Measurements from ENCODE around the gene RMND5B. TPM values are rescaled to one million over a fixed set of nuclear protein-coding genes. Genes with fewer than 3 reads are reported as not detected.

Gene RMND5B
- total RNA-seq, 1 experiment from 2014 or later = 24.1 TPM

DNA sequence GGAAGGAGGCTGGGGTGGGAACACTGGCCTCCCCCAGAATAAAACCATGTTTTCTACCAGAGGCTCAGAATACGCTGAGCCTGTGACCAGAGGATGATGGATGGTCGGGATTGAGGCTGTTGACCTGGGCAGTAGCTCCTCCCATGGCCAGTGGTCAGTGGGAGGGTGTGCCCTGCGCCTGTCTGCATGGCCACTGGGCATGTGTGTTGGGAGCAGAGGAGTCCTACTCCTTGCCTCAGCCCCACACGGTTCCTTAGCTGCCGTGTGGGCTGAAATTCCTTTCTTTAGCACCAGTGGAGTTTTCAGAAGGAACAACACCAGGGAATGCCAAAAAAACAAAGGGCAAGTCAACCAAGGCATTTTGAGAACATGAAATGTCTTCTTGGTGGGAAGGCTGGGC lies 8.5 kb upstream of the RMND5B start:
- TF ChIP-seq, protein P1, sequence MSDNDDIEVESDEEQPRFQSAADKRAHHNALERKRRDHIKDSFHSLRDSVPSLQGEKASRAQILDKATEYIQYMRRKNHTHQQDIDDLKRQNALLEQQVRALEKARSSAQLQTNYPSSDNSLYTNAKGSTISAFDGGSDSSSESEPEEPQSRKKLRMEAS (IDR thresholded peaks at IDR 0.05) = no peak
- TF ChIP-seq SRF (IDR thresholded peaks at IDR 0.05; ENCODE audit: low read depth) (no peak), REST (IDR thresholded peaks at IDR 0.05; ENCODE audit: low read depth) (no peak), EZH2 (IDR thresholded peaks at IDR 0.05) (no peak), RAD21 (IDR thresholded peaks at IDR 0.05; ENCODE audit: low read depth) (no peak), CEBPB (IDR thresholded peaks at IDR 0.05; ENCODE audit: low read depth) (no peak), POLR2A (IDR thresholded peaks at IDR 0.05; ENCODE audit: borderline replicate concordance, extremely low read depth, insufficient read depth, insufficient read length) (no peak), TCF7L2 (IDR thresholded peaks at IDR 0.05; ENCODE audit: borderline replicate concordance, extremely low read depth, insufficient read depth, insufficient read length) (no peak), SIN3A (IDR thresholded peaks at IDR 0.05; ENCODE audit: low read depth) (no peak), ATF3 (IDR thresholded peaks at IDR 0.05) (no peak), POLR2AphosphoS5 (IDR thresholded peaks at IDR 0.05; ENCODE audit: low read depth, low read length) (no peak), CBX3 (IDR thresholded peaks at IDR 0.05; ENCODE audit: low read depth) (no peak), YY1 (IDR thresholded peaks at IDR 0.05; ENCODE audit: extremely low read depth, insufficient replicate concordance, low read depth, low read length) (no peak), EGR1 (IDR thresholded peaks at IDR 0.05; ENCODE audit: low read depth) (no peak)
- TF ChIP-seq, protein P2, sequence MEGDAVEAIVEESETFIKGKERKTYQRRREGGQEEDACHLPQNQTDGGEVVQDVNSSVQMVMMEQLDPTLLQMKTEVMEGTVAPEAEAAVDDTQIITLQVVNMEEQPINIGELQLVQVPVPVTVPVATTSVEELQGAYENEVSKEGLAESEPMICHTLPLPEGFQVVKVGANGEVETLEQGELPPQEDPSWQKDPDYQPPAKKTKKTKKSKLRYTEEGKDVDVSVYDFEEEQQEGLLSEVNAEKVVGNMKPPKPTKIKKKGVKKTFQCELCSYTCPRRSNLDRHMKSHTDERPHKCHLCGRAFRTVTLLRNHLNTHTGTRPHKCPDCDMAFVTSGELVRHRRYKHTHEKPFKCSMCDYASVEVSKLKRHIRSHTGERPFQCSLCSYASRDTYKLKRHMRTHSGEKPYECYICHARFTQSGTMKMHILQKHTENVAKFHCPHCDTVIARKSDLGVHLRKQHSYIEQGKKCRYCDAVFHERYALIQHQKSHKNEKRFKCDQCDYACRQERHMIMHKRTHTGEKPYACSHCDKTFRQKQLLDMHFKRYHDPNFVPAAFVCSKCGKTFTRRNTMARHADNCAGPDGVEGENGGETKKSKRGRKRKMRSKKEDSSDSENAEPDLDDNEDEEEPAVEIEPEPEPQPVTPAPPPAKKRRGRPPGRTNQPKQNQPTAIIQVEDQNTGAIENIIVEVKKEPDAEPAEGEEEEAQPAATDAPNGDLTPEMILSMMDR (IDR thresholded peaks at IDR 0.05 in 2 of 3, conservative IDR thresholded peaks at IDR 0.05 in 1 of 3; ENCODE audit: borderline replicate concordance in 1 of 3, insufficient read depth in 1 of 3, low read depth in 2 of 3, low read length in 2 of 3) = no peak
- BruUV-seq (replicated peaks) = no TSS peak
- intact Hi-C loops (cut with micrococcal nuclease) = no loop called here
- DNase-seq (ENCODE audit: low read depth, low spot score) (no peak), ATAC-seq (no peak)
- H3K79me2 ChIP-seq (ENCODE audit: insufficient read depth, low read length) = no peaks in the 10 kb centered on the region
- H2AFZ ChIP-seq (ENCODE audit: low read depth, low read length, poor library complexity, severe bottlenecking) = no peak overlapping the region
- H3K27me3 ChIP-seq (ENCODE audit: insufficient read depth, low read length) = no peaks in the 10 kb centered on the region
- no peak overlapping the region for H3K4me2 ChIP-seq (ENCODE audit: low read length)
- H3K4me3 ChIP-seq (replicated peaks in 1 of 2; ENCODE audit: low read depth in 1 of 2, low read length in 2 of 2) = no peak overlapping the region
- H3K9me2 ChIP-seq (ENCODE audit: insufficient read depth) = no peaks in the 10 kb centered on the region
- H3K9me3 ChIP-seq (ENCODE audit: control insufficient read depth in 1 of 2, insufficient read depth in 1 of 2, low read depth in 1 of 2, low read length in 2 of 2) = no peaks in the 10 kb centered on the region
- POLR2A ChIA-PET = no interaction called here
- no peaks in the 10 kb centered on the region; a peak in 1 of 4 replicates for H3K36me3 ChIP-seq (ENCODE audit: control insufficient read depth in 1 of 2, insufficient read depth in 2 of 2, low read length in 2 of 2)
- RAD21 ChIA-PET (ENCODE audit: low non-redundant PET in 1 of 2, low total read pairs in 2 of 2, uncharacterized antibody in 2 of 2, unreplicated experiment in 2 of 2) = no interaction called here
- no peaks in the 10 kb centered on the region for H4K20me1 ChIP-seq (ENCODE audit: insufficient read depth)
- no peak overlapping the region for H3K27ac ChIP-seq (ENCODE audit: low read depth, low read length)
- CTCF ChIA-PET = no interaction called here
- no peaks in the 10 kb centered on the region for H3K4me1 ChIP-seq (ENCODE audit: control insufficient read depth in 1 of 2, insufficient read depth in 2 of 2, low read length in 2 of 2)
- H3K9ac ChIP-seq (ENCODE audit: low read length) = no peak overlapping the region

All from HCT116 (cell line).